Bronchial epithelial cell (primary cell): ENCODE data around the gene SCUBE3. TPM values are rescaled to one million over a fixed set of nuclear protein-coding genes. Genes with fewer than 3 reads are reported as not detected.

ENCODE experiments used
- DNase-seq: peaks from one replicate; pipeline ENCODE4 v3.0.0-alpha.2; 2010; ENCODE audit warnings: low read depth
- FAIRE-seq: peaks from 2 replicates; lab custom pipeline; 2011; peaks lifted over from hg19 to GRCh38; lab: Jason Lieb, UNC
- H3K27me3 ChIP-seq: 2 replicates; pipeline ENCODE4 v1.5.1; 2011; ENCODE audit warnings: low read length; ENCODE audit not compliant: control insufficient read depth, insufficient read depth
- H3K36me3 ChIP-seq: 2 replicates; pipeline ENCODE4 v1.5.1; 2011; ENCODE audit warnings: low read length; ENCODE audit not compliant: control insufficient read depth, insufficient read depth
- H3K4me3 ChIP-seq: 2 replicates; pipeline ENCODE4 v1.5.1; 2011; ENCODE audit warnings: mild to moderate bottlenecking, low read depth, low read length, control low read depth
- CTCF ChIP-seq: IDR thresholded peaks from 2 replicates; pipeline ENCODE4 v1.5.1; 2011; ENCODE audit warnings: mild to moderate bottlenecking, moderate library complexity, low read length, control low read depth, inconsistent platforms; ENCODE audit not compliant: insufficient read depth, severe bottlenecking
- total RNA-seq: library from RNA; depleted of rRNA; stranded (reverse); fragments of >200 nt; gene quantifications from 2 replicates; pipeline ENCODE4 v1.2.1, GENCODE V29; 2014

Gene SCUBE3
- total RNA-seq, 1 donor from 2014 or later = not detected

DNA sequence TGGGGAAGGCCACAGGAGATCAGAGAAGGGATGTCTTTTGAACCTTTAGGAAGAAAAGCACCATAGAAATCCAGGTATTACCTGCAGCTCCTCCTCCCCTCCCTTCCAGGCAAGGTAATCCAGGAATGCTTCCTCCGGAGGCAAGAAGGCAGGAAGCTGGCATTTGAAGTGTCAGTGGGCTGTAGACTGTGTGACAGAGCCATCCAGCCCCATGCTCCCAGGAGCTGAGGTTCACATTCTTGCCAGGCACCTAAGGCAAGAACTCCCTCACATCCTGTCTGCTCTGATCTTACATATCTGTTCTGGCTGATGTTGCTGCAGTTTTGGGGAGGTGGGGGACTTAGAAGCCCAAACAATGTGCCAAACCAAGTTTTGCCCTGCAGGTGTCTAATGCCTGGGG, 27.8 kb upstream of the SCUBE3 start:
- no peak overlapping the region for H3K4me3 ChIP-seq
- no peak for TF ChIP-seq CTCF
- no peaks in the 10 kb centered on the region for H3K36me3 ChIP-seq
- DNase-seq = no peak
- FAIRE-seq = no peak
- no peaks in the 10 kb centered on the region for H3K27me3 ChIP-seq

DNA sequence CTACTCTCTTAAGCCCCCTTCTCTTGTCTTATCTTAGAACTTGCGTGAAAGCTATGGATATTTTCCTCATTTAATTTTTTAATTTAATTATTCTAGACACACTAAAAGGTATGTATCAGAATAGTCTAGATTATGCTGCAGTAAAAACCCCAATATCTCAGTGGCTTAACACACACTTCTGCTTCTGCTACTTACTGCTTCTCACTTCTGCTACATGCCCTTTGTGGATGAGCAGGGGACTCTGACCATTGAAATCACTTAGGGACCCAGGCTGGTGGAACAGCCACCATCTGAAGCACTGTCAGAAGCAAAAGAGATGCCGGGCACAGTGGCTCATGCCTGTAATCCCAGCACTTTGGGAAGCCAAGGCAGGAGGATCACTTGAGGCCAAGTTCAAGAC, 27.2 kb upstream of the SCUBE3 start:
- FAIRE-seq = no peak

DNA sequence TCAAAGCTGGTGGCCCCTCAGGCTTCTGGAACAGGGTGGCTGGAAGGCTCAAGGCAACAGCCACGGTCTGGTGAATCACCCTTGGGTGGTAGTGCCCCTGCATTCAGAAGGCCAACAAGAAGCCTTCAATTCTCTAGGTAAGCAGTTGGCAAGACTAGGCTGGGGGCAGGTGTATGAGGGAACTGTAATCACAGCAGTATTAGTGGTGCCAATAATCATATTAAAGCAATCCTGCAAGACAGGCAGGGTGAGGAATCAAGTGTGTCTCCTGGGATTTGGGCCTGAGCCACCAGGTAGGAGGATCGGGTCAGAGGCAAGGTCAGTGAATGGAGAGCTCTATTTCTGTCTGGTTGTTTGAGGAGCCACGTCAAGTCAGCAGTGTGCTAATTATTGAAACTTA, 24.9 kb upstream of the SCUBE3 start:
- DNase-seq (no peak), FAIRE-seq (no peak)
- Histone ChIP-seq H3K36me3 (no peaks in the 10 kb centered on the region), H3K4me3 (no peak overlapping the region), H3K27me3 (no peaks in the 10 kb centered on the region)
- no peak for TF ChIP-seq CTCF

More for the DNA sequence above, 27.2 kb upstream of the SCUBE3 start:
- TF ChIP-seq CTCF = no peak
- no peaks in the 10 kb centered on the region for H3K27me3 ChIP-seq
- no peaks in the 10 kb centered on the region for H3K36me3 ChIP-seq
- no peak overlapping the region for H3K4me3 ChIP-seq
- no peak for DNase-seq

- no peaks in the 10 kb centered on the region for H3K36me3 ChIP-seq
- FAIRE-seq (no peak), DNase-seq (no peak)
- H3K27me3 ChIP-seq = no peaks in the 10 kb centered on the region
- TF ChIP-seq CTCF = no peak
- H3K4me3 ChIP-seq = no peak overlapping the region
These were observed 23.4 kb upstream of the SCUBE3 start for GRCh38 chr6:35190306-35190705.

- TF ChIP-seq CTCF = no peak
- DNase-seq (no peak), FAIRE-seq (no peak)
- no peaks in the 10 kb centered on the region for H3K36me3 ChIP-seq
- no peaks in the 10 kb centered on the region for H3K27me3 ChIP-seq
- H3K4me3 ChIP-seq = no peak overlapping the region
These were observed 21.9 kb upstream of the SCUBE3 start for GRCh38 chr6:35191889-35192288.

GRCh38 chr6:35192301-35192860, 21.4 kb upstream of the SCUBE3 start:
- TF ChIP-seq CTCF = no peak
- Histone ChIP-seq H3K4me3 (no peak overlapping the region), H3K36me3 (no peaks in the 10 kb centered on the region), H3K27me3 (no peaks in the 10 kb centered on the region)
- no peak for DNase-seq
- no peak for FAIRE-seq
